AML-193 (cell line): ENCODE results near the gene ITGBL1.
"Not testable (repeated sequence)": the region's sequence is repeated elsewhere in the genome, so short reads cannot be mapped to it uniquely, and the experiment has no call there.

Experiments
- DNase-seq, 2 experiments: peaks; one replicate each; lab custom pipeline; 2025; lab: John Stamatoyannopoulos, UW

The ITGBL1 gene

DNA sequence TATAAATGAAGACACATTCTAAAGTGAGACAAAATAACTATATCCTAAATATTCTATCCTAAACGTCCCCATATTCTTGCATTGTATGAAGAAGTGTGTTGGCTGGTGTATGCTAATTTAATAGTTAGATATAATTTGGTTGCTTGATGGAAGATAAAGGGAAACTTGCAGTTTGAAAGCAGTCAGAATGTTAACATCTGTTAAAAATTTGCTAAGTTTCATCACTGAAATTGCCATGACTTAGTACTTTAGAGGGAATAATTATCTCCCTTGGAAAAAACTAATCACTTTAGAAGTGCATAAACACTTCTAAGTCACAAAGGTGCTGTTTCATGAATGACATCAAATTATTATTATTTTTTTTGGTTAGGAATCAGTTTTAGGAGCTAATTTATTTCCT lies 61.6 kb downstream of the ITGBL1 start:
- no peak for DNase-seq

DNA sequence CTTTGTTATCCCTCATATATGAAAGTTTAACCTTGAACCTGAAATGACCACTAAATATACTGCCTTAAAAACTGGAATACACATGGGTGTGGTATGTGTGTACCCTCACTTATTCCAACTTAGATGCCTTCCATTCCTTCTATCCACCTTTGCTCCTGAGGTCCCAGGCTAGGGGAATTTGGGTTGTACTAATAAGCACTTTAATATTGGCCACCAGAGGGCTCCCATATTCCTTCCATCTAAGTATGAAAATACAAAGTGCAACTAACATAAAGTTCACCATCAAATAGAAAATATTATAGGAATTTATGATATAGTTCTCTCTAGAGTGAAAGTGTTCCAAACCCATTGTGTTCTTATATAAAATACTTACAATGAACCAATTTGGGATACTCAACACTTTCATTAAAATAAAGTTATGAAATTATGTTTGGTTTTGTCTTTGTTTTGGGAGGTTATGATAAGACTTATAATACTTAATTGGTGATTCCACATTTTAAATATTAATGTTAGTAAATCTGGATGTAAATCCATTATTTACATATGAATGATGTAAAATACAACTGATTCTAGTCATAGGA lies 62.3 kb downstream of the ITGBL1 start:
- DNase-seq = peak; percentile 67 to 77

DNA sequence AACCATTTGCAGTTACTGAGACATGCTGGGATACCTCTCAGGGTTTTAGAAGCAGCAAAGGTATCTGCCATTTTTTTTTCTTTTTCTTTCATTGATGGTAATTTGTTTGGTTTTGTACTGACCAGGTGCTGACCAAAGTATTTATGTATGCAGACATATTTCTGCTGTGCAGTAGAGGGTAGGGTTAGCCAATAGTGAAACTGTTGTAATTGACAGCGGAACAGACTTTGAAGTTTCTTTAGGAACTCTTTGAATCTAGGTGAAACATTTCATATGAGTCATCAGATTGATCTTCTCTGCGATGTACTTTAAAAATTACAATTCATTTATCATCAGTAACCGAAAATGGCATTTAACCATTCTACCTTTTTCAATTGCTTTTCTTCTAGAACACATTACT lies 63.0 kb downstream of the ITGBL1 start:
- no peak for DNase-seq

DNA sequence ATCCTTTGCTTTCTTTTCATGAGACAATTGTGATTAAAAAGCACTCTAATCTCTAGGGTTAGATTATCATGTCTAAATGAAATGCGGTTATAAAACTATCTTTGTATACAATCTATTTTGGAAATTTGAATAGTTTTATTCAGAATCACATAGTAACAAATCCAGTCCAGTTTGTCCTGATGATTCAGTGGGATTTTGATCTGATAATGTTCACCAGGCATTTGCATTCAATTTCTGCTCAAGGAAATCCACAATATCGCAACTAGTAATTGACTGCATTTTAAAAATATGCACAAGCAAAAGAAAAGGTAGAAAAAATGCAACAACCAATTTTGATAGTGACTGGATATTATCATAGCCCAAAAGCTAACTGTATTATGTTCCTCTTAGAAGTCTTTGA lies 63.8 kb downstream of the ITGBL1 start:
- DNase-seq = no peak

DNA sequence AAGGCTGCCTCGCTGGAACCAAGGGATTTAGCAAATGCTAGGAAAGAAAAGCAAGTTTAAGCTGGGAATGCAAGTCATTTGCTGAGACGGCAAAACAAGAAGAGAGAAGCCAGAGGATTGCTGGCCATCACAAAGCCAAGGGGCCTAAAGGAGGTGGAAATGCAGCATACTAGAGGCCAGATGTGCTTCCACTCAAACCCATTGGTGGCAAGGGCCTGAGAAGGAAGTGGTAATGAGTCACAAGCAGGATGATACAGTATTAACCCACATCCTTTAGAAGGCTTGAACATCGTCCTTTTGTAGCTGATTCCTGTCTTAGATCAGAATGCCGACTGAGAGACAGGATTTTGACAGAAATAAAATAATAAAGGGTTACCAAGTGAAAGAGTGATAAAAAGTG lies 68.2 kb downstream of the ITGBL1 start:
- DNase-seq = peak; percentile 81 to 89

DNA sequence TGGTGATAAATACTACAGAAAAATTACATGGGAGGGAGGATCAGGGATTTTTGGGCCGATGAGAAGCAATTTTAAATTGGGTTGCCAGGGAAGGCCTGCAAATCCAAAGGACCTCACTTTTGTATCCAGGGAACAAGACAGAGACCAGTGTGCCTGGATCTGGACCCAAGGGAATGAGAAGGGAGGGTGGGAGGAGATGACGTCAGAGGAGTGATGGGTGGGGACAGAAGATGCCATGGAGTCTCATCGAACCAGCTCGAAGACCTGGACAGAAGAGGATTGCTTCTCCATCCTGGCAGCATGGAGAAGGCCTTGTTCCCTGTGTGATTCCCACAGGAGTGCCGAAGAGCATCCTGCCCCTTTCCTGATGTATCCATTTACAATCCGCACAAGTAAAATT lies 68.9 kb downstream of the ITGBL1 start:
- DNase-seq = no peak

DNA sequence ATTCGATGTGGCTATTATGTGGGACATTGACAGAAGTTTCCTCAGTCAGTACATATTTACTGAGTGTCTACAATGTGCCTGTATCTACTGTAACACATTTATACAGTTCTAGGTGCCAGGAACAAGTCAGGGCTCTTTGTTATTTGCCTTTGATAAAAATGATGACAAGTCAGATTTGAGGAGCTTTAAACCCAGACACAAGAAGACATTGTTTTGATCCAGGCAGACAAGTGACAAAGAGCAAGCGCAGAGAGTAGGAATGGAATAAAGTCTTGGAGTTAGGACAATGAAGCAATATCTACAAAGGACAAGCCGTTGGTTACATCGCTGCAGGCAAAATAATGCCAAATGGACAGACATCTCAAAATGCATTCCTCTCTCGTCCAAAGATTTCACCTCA lies 70.1 kb downstream of the ITGBL1 start:
- DNase-seq = no peak

DNA sequence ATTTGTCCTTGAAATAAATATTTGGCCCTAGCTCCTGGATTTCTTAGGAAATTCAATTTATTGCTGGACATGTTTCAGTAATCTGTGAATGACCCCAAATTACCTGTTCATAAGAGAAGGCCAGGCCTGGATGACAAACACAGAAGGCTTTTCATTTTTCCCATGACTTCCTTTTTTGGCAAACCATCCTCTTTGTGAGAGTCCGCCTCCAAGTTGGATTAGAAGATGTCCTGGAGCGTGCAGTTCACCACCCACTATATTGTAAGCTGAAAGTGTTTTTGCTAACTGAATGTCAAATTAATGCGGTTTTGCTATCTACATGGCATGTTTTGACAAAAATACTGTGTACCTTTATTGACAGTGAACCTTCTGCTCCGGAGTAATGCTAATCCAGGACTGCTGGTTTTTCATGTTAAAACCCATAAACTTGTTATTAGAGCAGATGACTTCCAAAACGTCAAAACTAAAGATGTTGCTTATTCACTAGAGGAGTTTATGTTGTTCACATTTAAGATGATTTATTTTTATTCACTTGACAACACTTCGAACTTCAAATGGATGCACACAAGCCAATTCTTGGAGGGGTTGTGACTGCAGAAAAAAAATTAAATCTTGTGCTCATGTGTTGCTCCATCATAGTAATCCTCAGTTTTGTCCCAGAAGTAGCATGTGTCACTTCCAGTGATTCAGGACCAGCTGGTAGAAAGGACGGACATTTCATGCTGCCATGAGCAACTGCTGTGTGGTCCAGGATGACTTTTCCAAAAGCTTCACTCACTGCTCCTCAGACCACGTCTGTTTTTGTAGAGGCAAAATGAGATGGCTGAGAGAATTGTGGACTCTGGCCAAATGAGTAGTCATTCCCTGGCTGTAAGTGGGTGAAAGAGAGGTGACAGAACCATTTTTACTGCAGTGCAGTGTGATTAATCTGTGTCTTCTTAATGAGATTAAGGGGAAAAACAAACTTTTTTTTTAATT lies 71.0 kb downstream of the ITGBL1 start:
- DNase-seq = no peak

DNA sequence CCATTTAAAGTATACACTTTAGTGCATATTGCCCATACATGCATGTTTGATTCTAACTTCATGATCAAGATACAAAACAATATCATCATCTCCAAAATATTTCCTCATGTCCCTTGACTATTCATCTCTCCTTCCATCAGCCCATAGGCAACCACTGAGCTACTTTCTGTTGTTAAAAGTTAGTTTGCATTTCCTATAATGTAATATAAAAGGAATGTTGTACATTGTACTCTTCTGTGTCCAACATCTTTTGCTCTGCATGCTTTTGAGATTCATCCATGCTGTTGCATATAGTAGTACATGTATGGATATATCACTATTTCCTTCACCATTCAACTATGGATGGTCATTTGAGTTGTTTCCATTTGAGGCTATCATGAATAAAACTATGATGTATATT lies 74.7 kb downstream of the ITGBL1 start:
- no peak for DNase-seq

DNA sequence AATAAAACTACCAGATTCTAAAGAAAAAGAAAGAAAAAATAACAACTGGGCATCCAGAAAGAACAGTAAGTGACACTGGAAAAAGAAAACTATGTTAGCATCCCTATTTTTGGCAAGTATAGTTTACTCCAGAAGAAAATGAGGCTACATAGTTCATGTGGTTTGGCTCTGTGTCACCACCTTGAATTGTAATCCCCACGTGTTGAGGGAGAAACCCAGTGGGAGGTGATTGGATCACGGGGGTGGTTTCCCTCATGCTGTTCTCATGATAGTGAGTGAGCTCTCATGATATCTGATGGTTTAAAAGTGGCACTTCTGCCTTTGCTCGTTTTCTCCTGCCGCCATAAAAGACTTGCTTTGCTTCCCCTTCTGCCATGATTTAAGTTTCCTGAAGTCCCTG lies 76.9 kb downstream of the ITGBL1 start:
- DNase-seq = no peak

DNA sequence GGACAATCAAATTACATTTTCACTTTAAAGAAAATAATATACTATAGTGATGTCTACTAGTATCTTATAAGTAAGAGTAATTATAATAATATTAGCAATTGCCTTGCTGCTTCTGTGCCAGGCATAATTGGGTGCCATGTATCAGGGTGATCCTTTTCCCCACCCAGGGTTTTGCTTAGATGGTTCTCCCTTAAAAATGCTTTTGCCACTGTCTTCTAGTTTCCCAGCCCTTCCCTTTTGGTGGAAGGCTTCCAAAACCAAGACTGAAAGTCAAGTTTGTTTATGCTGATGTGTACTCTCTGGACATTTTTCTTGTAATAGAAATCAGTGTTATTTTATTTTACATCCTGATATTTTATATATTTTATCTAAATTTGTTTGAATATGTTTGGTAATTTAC lies 77.8 kb downstream of the ITGBL1 start:
- DNase-seq = no peak

DNA sequence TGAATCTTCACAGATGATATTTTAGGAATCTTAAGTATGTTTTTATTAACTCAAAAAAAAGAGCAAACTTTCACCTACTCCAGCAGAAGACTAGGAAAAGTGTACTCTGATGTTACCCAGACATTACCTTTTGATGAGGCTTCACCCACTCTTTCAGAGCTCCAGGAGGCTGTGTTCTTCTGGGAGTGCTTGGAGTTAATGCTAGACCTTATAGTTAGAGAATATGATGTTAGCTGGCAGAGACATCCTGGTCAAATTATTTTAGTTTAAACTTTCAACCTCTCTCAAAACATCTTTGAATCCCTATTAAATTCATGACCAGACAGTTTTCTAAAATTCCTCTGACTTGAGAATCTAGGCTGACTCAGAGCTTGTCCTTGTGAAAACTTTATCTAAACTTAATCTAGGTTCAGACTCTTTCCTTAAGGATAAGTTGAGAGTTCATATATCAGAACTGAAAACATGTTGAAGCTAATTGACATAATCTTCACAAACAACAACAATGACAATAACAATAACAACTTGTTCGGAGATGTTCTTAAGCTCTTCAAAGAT lies 82.8 kb downstream of the ITGBL1 start:
- no peak for DNase-seq

DNA sequence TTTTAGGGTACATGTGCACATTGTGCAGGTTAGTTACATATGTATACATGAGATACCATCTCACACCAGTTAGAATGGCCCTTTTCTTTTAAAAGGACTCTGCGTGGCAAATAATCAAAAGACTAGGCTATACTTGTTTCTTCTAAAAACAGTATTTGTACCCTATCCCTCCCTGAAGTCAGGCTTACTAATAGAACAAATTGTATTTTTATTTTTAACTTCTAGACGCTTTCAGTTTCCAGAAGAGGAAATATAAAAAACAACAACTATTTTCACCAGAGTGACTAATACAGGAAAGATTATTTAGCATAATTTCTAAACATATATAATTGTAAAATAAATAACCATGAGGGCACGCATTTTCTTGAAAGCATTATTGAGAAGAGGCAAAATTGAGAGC lies 83.6 kb downstream of the ITGBL1 start:
- no peak for DNase-seq

DNA sequence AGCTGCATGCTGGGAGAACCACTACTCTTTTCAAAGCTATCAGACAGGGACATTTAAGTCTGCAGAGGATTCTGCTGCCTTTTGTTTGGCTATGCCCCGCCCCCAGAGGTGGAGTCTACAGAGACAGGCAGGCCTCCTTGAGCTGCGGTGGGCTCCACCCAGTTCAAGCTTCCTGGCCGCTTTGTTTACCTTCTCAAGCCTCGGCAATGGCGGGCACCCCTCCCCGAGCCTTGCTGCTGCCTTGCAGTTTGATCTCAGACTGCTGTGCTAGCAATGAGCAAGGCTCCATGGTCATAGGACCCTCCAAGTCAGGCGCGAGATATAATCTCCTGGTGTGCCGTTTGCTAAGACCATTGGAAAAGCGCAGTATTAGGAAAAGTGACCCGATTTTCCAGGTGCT lies 92.1 kb downstream of the ITGBL1 start:
- not testable (repeated sequence) for DNase-seq

DNA sequence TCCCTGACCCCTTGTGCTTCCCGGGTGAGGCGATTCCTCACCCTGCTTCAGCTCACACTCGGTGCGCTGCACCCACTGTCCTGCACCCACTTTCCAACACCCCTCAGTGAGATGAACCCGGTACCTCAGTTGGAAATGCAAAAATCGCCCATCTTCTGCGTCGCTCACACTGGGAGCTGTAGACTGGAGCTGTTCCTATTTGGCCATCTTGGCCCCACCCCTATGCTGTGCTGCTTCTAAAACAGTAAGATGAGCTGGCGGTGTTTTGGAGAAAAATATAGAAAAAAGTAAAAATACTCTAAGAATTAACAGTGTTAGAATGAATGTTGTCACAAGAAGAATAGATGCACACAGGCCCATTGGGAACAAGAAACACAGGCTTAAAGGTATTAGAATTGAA lies 92.5 kb downstream of the ITGBL1 start:
- DNase-seq = no peak

DNA sequence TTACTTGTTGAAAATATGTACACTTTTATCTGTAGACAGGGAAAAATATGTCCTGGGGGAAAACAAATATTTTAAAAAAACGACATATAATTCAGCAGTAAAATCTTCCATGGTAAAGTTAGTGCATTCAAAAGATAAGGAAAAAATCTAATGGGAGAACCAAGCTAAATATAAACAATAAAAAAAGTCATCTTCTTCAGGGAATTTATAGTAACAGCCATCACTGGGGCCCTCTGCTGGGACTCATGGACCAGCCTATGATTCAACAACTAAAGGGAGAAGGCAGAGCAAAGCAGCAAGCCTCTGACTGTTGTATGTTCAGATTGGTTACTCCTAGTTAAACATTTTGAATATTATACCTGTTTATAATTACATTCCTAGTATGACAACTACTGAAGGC lies 93.0 kb downstream of the ITGBL1 start:
- no peak for DNase-seq

DNA sequence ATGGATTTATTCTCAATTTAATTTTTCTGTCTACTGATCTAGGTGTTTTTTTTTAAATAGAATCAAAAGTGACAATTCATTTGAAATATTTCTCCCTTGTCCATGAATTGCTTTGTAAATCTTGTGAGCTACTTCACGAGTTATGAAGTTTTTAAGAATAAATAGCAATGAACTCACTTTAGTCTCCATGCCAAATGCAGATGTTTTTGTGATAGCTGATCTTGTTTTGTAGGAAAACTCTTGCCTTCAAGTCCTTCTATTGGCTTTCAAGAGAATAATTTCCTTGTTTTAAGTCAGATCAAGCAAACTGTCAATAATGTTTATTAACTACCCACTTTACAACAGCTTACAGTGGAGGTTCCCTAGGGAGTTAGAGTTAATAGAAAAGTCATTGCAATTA lies 99.8 kb downstream of the ITGBL1 start:
- no peak for DNase-seq

DNA sequence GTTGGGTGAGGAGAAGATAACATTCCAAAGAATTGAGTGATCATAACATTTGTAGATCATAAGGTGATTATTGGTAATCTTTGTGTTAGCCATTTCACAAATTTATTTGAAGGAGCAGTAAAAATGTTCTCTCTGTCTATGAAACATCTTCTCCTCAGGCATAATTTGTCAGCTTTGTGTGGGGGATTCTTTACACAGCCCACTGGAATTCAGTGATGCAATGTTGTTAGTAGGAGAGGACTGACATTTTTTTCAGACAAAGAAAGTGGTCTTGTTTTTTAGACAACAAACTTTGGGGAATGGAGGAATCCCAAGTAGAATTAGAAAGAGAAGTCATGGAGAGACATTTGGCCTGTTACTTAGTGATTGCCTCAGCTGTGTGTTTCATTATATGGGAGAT lies 100.3 kb downstream of the ITGBL1 start:
- no peak for DNase-seq

DNA sequence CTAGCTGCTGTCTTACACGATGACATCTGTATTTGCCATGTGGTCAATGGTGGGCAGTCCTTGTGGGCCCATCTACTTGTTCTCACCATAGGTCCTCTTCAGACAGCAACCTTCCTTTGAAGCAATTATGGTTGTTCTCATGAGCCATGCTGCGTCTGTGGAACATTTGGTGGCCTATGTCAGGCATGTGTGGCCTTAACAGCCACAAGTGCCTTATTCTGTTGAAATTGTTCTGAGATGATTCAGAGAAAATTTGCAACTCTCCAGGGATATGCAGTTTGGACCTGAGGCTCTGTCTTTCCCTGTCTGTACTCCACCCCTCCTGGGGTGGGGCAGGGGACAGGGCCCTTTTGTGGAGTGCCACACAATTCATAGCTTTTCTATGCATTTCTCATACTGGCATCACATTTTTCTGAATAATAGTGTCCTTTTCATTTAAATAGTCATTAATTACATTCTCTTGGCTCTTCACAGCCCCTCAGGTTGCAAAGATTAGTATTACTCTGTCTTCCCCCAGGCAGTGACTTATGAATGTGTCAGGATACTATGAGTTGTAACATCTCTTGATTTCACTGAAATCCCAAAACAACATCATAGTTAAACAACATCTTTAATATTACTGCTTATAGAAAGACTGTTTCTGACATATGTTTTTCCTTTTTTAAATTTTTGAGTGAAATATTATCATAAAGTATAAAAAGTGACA lies 102.1 kb downstream of the ITGBL1 start:
- DNase-seq = no peak

DNA sequence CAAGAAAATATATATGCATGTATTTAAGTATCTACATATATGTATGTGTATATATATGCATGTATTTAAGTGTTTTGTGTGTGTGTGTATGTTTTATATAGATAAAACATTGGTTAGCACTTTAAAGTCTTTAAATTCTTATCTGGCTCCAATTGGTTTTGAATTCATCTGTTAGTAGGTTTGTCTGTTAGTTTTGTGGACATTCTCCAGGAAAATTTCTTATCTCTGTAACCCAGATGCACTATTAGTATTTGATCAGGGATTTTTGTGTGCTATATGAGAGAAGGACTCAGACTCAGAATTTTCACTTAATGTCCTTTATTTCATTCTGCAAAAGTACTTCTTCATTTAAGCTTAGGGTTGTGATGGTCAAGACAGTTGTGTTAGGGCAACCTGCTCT lies 103.1 kb downstream of the ITGBL1 start:
- DNase-seq = no peak

DNA sequence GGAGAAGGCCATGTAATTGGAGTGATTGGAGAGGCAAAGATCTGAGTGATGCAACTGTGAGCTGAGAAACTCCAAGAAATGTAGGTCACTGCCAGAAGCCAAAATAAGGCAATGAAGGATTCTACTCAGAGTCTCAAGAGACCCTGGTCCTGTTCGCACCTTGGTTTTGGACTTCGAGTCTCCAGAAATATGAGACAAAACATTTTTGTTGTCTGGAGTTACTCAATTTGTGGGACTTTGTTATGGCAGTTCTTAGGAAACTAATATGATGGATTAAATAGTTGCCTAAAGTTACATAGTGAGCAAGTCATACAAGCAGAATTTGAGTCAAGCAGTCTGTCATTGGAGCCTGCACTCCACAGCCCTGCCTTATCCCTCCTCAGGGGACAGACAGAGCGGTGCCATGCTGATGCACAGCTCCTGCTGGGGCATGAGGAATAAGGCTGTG lies 104.2 kb downstream of the ITGBL1 start:
- no peak for DNase-seq

DNA sequence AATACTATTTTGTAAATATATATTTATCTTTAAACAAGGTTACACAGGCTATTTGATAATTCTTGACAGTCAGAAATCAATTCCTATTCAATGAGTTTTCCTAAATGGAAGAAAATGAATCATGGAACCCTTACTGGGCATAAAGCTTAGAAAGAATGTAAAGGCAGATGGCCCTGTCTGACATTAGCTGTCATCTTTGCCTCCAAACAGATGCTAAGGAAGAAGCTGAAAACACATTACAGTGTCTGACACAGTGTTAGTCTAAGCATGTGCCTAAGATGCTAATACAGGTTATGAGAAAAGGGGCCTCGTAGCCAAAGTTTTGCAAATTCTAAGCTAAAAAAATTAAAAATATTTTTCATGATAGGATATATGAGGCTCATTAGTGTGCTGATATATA lies 112.8 kb downstream of the ITGBL1 start:
- no peak for DNase-seq

DNA sequence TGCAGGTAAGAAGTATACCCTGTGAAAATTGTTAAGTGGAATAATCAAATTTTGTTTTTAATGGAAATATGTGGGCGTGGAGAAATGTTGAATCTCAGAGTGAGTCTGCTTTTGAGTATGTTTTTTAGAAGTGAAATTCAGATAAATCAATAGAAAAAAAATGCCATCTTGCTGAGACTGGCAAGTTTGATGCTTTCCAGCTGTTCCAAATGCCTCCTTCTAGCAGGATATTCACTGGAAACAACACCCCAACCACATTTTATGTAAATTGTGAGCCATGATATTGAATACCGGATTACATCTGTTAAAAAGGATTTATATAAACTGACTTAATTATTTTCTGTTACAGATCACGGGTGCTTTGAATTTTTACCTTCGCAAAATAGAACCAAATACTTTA lies 115.4 kb downstream of the ITGBL1 start:
- no peak for DNase-seq
